GM19397 (cell line): ENCODE results near the gene C6orf15.

Experiments used
- ATAC-seq: cut with Tn5 transposase; IDR thresholded peaks from one replicate; pipeline ENCODE4 v1.9.1; 2021; ENCODE audit warnings: mild to moderate bottlenecking, moderate library complexity; ENCODE audit not compliant: unreplicated experiment

The C6orf15 gene

GRCh38 chr6:31112478-31112877 lies at the start of gene C6orf15:
TSS of gene C6orf15 (minus strand) at chr6:31112575. CDS start at chr6:31112555, 20 bp downstream.
- no peak for ATAC-seq

- ATAC-seq, result no peak
Observed at GRCh38 chr6:31161216-31162126, 49.1 kb upstream of the C6orf15 start.

- ATAC-seq, result no peak
Observed at GRCh38 chr6:31158863-31159855, 46.8 kb upstream of the C6orf15 start.

- peak; percentile 90 for ATAC-seq
Observed at GRCh38 chr6:31158140-31158862, 45.9 kb upstream of the C6orf15 start, which contains the start of gene TCF19. TSS of gene TCF19 (plus strand) at chr6:31158589. CDS start at chr6:31159470, 881 bp downstream.

- no peak for ATAC-seq
Observed at GRCh38 chr6:31157513-31158139, 45.3 kb upstream of the C6orf15 start, which contains the start of gene CCHCR1. TSS of gene CCHCR1 (minus strand) at chr6:31157802. CDS start at chr6:31157600, 202 bp downstream.

- no peak for ATAC-seq
Observed at GRCh38 chr6:31156641-31157040, 44.3 kb upstream of the C6orf15 start.

- ATAC-seq, result no peak
Observed at GRCh38 chr6:31154436-31154835, 42.1 kb upstream of the C6orf15 start.

- no peak for ATAC-seq
Observed at GRCh38 chr6:31152781-31153180, 40.4 kb upstream of the C6orf15 start.

GRCh38 chr6:31149827-31150447 lies 37.6 kb upstream of the C6orf15 start:
- no peak for ATAC-seq

- ATAC-seq, result no peak
Observed at GRCh38 chr6:31145386-31145785, 33.0 kb upstream of the C6orf15 start.

- ATAC-seq, result no peak
Observed at GRCh38 chr6:31144970-31145340, 32.6 kb upstream of the C6orf15 start.

GRCh38 chr6:31144296-31144969 lies 32.1 kb upstream of the C6orf15 start:
- ATAC-seq, result no peak

GRCh38 chr6:31143148-31143547 lies 30.8 kb upstream of the C6orf15 start:
- ATAC-seq, result no peak

- ATAC-seq, result no peak
Observed at GRCh38 chr6:31142361-31142761, 30.0 kb upstream of the C6orf15 start.

GRCh38 chr6:31140643-31141042 lies 28.3 kb upstream of the C6orf15 start:
- no peak for ATAC-seq

GRCh38 chr6:31139599-31139998 lies 27.2 kb upstream of the C6orf15 start:
- ATAC-seq, result no peak

- no peak for ATAC-seq
Observed at GRCh38 chr6:31138982-31139381, 26.6 kb upstream of the C6orf15 start, which contains the start of gene PSORS1C2. TSS of gene PSORS1C2 (minus strand) at chr6:31139066. CDS start at chr6:31139026, 40 bp downstream.

- no peak for ATAC-seq
Observed at GRCh38 chr6:31135710-31136109, 23.3 kb upstream of the C6orf15 start.

- no peak for ATAC-seq
Observed at GRCh38 chr6:31132806-31133205, 20.4 kb upstream of the C6orf15 start.
